ENCODE data around the gene PPY. TPM values are rescaled to one million over a fixed set of nuclear protein-coding genes. Genes with fewer than 3 reads are reported as not detected.

PPY gene
- total and polyA plus RNA-seq, 11 donors: not detected

GRCh38 chr17:43907998-43908721 is 34.1 kb downstream of the PPY start:
- 18 to 25% (median 21%) methylated on average over 26 of the region's 26 CpGs for WGBS, 4 donors
- peaks cover 0 to 31% (median 23%) of the 10 kb centered on the region in 12 donors for H3K4me1 ChIP-seq

GRCh38 chr17:43907425-43907981 is 34.8 kb downstream of the PPY start, which contains the start of gene MPP2:
MPP2 (minus strand) TSS chr17:43907536; CDS start chr17:43904460, 3,076 bp downstream.
- DNase-seq (peak; percentile 73 to 83 (median 74)), ATAC-seq (peak; percentile 55 to 79 (median 72))
- no peaks in the 10 kb centered on the region for H3K9me3 ChIP-seq
- WGBS, 4 donors: 0 to 1% (median 1%) methylated on average over 20 to 36 of the region's 36 CpGs
- TF ChIP-seq CTCF (IDR thresholded peaks at IDR 0.05) (peak in 9 of 12 donors; percentile 19 to 59 (median 31)), POLR2A (IDR thresholded peaks at IDR 0.05) (no peak)
- peak within 1 kb of the TSS; percentile 59 to 94 (median 78) for H3K4me3 ChIP-seq
- intact Hi-C loops (cut with DNase I): no loop called here
- peak within 1 kb of the TSS; percentile 16 to 98 (median 78) for H3K27ac ChIP-seq
- peaks cover 0 to 35% (median 0%) of the 10 kb centered on the region in 9 donors for H3K27me3 ChIP-seq
- peaks cover 0 to 5% (median 0%) of the 10 kb centered on the region in 9 donors for H3K36me3 ChIP-seq
- peaks cover 0 to 31% (median 23%) of the 10 kb centered on the region in 12 donors for H3K4me1 ChIP-seq

More at GRCh38 chr17:43907998-43908721, 34.1 kb downstream of the PPY start:
- DNase-seq (peak; percentile 74 to 77 (median 76)), ATAC-seq (peak; percentile 66 to 78 (median 72))
- Histone ChIP-seq H3K27me3 (peaks cover 0 to 35% (median 0%) of the 10 kb centered on the region in 9 donors), H3K4me3 (peak overlapping the region; percentile 59 to 94 (median 78)), H3K27ac (peak overlapping the region; percentile 16 to 98 (median 78)), H3K9me3 (no peaks in the 10 kb centered on the region), H3K36me3 (peaks cover 0 to 5% (median 0%) of the 10 kb centered on the region in 9 donors)
- intact Hi-C loops (cut with DNase I): no loop called here
- TF ChIP-seq POLR2A (IDR thresholded peaks at IDR 0.05) (peak in 1 of 2 donors; percentile 24), CTCF (IDR thresholded peaks at IDR 0.05) (no peak)

DNA sequence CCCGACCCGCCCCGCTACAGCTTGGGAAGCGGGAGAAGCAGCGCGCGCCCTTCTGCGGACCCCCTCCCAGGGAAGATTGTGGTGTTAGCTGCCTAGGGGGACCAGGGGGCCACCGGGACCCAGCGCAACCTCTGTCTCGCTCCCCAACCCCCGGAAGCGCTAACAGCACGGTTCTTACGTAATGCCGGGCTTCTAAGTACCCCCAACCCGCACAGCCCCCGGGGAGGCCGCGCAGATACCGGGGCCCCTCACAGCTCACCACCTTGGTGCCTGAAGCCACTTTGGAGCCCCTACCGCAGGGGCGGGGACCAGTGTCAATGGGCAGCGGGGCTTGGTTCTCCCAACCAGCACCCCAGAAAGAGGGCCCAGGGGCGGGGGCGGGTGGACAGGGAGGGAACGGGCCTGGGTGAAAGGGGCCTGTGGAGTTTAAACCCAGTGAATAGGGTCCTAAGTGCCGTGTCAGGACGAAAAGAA is 35.3 kb downstream of the PPY start:
- Histone ChIP-seq H3K4me1 (peaks cover 0 to 31% (median 23%) of the 10 kb centered on the region in 12 donors), H3K4me3 (peak overlapping the region; percentile 59 to 94 (median 78)), H3K27ac (peak overlapping the region; percentile 16 to 98 (median 78)), H3K9me3 (no peaks in the 10 kb centered on the region), H3K36me3 (peaks cover 0 to 5% (median 0%) of the 10 kb centered on the region in 9 donors), H3K27me3 (peaks cover 0 to 35% (median 0%) of the 10 kb centered on the region in 9 donors)
- DNase-seq (no peak), ATAC-seq (peak in 3 of 4 donors; percentile 2 to 6 (median 6))
- intact Hi-C loops (cut with DNase I): no loop called here
- 0 to 1% (median 0%) methylated on average over 16 to 29 of the region's 29 CpGs for WGBS, 4 donors
- no peak for TF ChIP-seq POLR2A (IDR thresholded peaks at IDR 0.05)
- no peak for TF ChIP-seq CTCF (IDR thresholded peaks at IDR 0.05)

Measured in heart left ventricle (tissue), 16 donors.